ENCODE measurements around the gene CRTC1. TPM values are rescaled to one million over a fixed set of nuclear protein-coding genes. Genes with fewer than 3 reads are reported as not detected.
A peak's percentile ranks its signal among the peaks of the same experiment; 100 is the strongest.

Gene CRTC1
- total and polyA plus RNA-seq, 2 experiments from 2014 or later: 2.5 to 4.8 TPM

- Histone ChIP-seq H3K9me3 (ENCODE audit: low read depth) (no peaks in the 10 kb centered on the region), H3K79me2 (no peaks in the 10 kb centered on the region), H2AFZ (no peak overlapping the region), H3K4me1 (ENCODE audit: insufficient read depth) (peaks cover 21% of the 10 kb centered on the region), H3K27me3 (peaks cover 39% of the 10 kb centered on the region), H4K20me1 (ENCODE audit: insufficient read depth, poor library complexity, severe bottlenecking) (no peaks in the 10 kb centered on the region), H3K4me2 (no peak overlapping the region), H3K36me3 (replicated peaks; ENCODE audit: insufficient read depth, low read depth) (no peaks in the 10 kb centered on the region), H3K4me3 (no peak overlapping the region), H3K27ac (no peak overlapping the region), H3K9me2 (replicated peaks; ENCODE audit: insufficient read depth) (no peaks in the 10 kb centered on the region)
- 96% methylated on average over 6 of the region's 6 CpGs for WGBS (ENCODE audit: low lambda C conversion rate, missing lambda C conversion rate)
- no peak for DNase-seq (ENCODE audit: low spot score)
- no peak for TF ChIP-seq EZH2 (IDR thresholded peaks at IDR 0.05; ENCODE audit: borderline replicate concordance)
- no peak for TF ChIP-seq CTCF (IDR thresholded peaks at IDR 0.05; ENCODE audit: poor library complexity)
- TF ChIP-seq EZH2phosphoT487 (IDR thresholded peaks at IDR 0.05; ENCODE audit: low read depth, severe bottlenecking, unreplicated experiment): no peak
Observed at GRCh38 chr19:18794692-18795091, 111.2 kb downstream of the CRTC1 start.

- 41% methylated on average over 21 of the region's 21 CpGs for WGBS (ENCODE audit: low lambda C conversion rate, missing lambda C conversion rate)
- no peak overlapping the region for H2AFZ ChIP-seq
- H3K27ac ChIP-seq: no peak overlapping the region
- peak; percentile 67 for DNase-seq (ENCODE audit: low spot score)
- no peaks in the 10 kb centered on the region for H3K9me3 ChIP-seq (ENCODE audit: low read depth)
- TF ChIP-seq EZH2 (IDR thresholded peaks at IDR 0.05; ENCODE audit: borderline replicate concordance) (no peak), CTCF (IDR thresholded peaks at IDR 0.05; ENCODE audit: poor library complexity) (no peak), EZH2phosphoT487 (IDR thresholded peaks at IDR 0.05; ENCODE audit: low read depth, severe bottlenecking, unreplicated experiment) (no peak)
- peaks cover 31% of the 10 kb centered on the region for H3K27me3 ChIP-seq
- no peaks in the 10 kb centered on the region for H4K20me1 ChIP-seq (ENCODE audit: insufficient read depth, poor library complexity, severe bottlenecking)
- peak overlapping the region; percentile 36 for H3K4me2 ChIP-seq
- H3K36me3 ChIP-seq (replicated peaks; ENCODE audit: insufficient read depth, low read depth): no peaks in the 10 kb centered on the region
- H3K4me3 ChIP-seq: no peak overlapping the region
- no peaks in the 10 kb centered on the region for H3K79me2 ChIP-seq
- no peaks in the 10 kb centered on the region for H3K9me2 ChIP-seq (replicated peaks; ENCODE audit: insufficient read depth)
- peaks cover 15% of the 10 kb centered on the region for H3K4me1 ChIP-seq (ENCODE audit: insufficient read depth)
Observed at GRCh38 chr19:18795540-18795939, 112.1 kb downstream of the CRTC1 start.

- H3K9me2 ChIP-seq (replicated peaks; ENCODE audit: insufficient read depth): no peaks in the 10 kb centered on the region
- H3K4me3 ChIP-seq: no peak overlapping the region
- H3K27ac ChIP-seq: no peak overlapping the region
- H4K20me1 ChIP-seq (ENCODE audit: insufficient read depth, poor library complexity, severe bottlenecking): no peaks in the 10 kb centered on the region
- peaks cover 25% of the 10 kb centered on the region for H3K27me3 ChIP-seq
- no peaks in the 10 kb centered on the region for H3K36me3 ChIP-seq (replicated peaks; ENCODE audit: insufficient read depth, low read depth)
- TF ChIP-seq CTCF (IDR thresholded peaks at IDR 0.05; ENCODE audit: poor library complexity) (no peak), EZH2phosphoT487 (IDR thresholded peaks at IDR 0.05; ENCODE audit: low read depth, severe bottlenecking, unreplicated experiment) (no peak)
- no peaks in the 10 kb centered on the region for H3K9me3 ChIP-seq (ENCODE audit: low read depth)
- no peak for DNase-seq (ENCODE audit: low spot score)
- H3K79me2 ChIP-seq: no peaks in the 10 kb centered on the region
- H2AFZ ChIP-seq: no peak overlapping the region
- 87% methylated on average over 2 of the region's 2 CpGs for WGBS (ENCODE audit: low lambda C conversion rate, missing lambda C conversion rate)
- no peak overlapping the region for H3K4me2 ChIP-seq
- H3K4me1 ChIP-seq (ENCODE audit: insufficient read depth): peaks cover 14% of the 10 kb centered on the region
Observed at GRCh38 chr19:18796239-18796638, 112.8 kb downstream of the CRTC1 start.
